GM12801 (cell line): ENCODE measurements around the gene CAVIN1.

Experiments used
- CTCF ChIP-seq: IDR thresholded peaks from one replicate; pipeline ENCODE4 v1.5.1; 2011; ENCODE audit warnings: control low read depth; ENCODE audit not compliant: insufficient read length; ENCODE audit errors: extremely low read depth

CAVIN1 gene

GRCh38 chr17:42378359-42378958, 44.6 kb downstream of the CAVIN1 start:
- no peak for TF ChIP-seq CTCF

- no peak for TF ChIP-seq CTCF
Measured at GRCh38 chr17:42373896-42374295, 49.2 kb downstream of the CAVIN1 start.

GRCh38 chr17:42372142-42372541, 50.9 kb downstream of the CAVIN1 start:
- no peak for TF ChIP-seq CTCF

GRCh38 chr17:42365136-42365535, 57.9 kb downstream of the CAVIN1 start:
- no peak for TF ChIP-seq CTCF

- TF ChIP-seq CTCF = no peak
Measured at GRCh38 chr17:42363767-42364585, 59.1 kb downstream of the CAVIN1 start.

GRCh38 chr17:42363231-42363630, 59.8 kb downstream of the CAVIN1 start:
- TF ChIP-seq CTCF = no peak

- TF ChIP-seq CTCF = no peak
Measured at GRCh38 chr17:42362245-42362961, 60.7 kb downstream of the CAVIN1 start.
